Smooth muscle cell (in vitro differentiated cells): ENCODE data around the gene TGFBRAP1. TPM values are rescaled to one million over a fixed set of nuclear protein-coding genes. Genes with fewer than 3 reads are reported as not detected.
A peak's percentile ranks its signal among the peaks of the same experiment; 100 is the strongest.

Experiments used
- DNase-seq: peaks from one replicate; lab custom pipeline; 2025; ENCODE audit not compliant: unreplicated experiment; lab: John Stamatoyannopoulos, UW
- H2AFZ ChIP-seq: fragments of 200-600 bp; sonication (generic); 2 replicates; pipeline ENCODE4 v1.6.0; 2016; ENCODE audit warnings: antibody characterized with exemption, low read depth, mild to moderate bottlenecking
- H3F3A ChIP-seq: fragments of 200-600 bp; sonication (generic); 2 replicates; pipeline ENCODE4 v1.6.0; 2017; ENCODE audit warnings: antibody characterized with exemption, low read depth
- H3K27ac ChIP-seq: fragments of 200-600 bp; sonication (generic); 2 replicates; pipeline ENCODE4 v1.5.1; 2016; ENCODE audit warnings: low read depth, mild to moderate bottlenecking
- H3K27me3 ChIP-seq: fragments of 200-600 bp; sonication (generic); 2 replicates; pipeline ENCODE4 v1.6.1; 2016; ENCODE audit warnings: low read depth, mild to moderate bottlenecking
- H3K36me3 ChIP-seq: fragments of 200-600 bp; sonication (generic); 2 replicates; pipeline ENCODE4 v1.5.1; 2016; ENCODE audit warnings: low read depth
- H3K4me1 ChIP-seq: fragments of 200-600 bp; sonication (generic); 2 replicates; pipeline ENCODE4 v1.5.1; 2016; ENCODE audit warnings: low read depth
- H3K4me2 ChIP-seq: fragments of 200-600 bp; sonication (generic); 2 replicates; pipeline ENCODE4 v1.6.0; 2016; ENCODE audit warnings: mild to moderate bottlenecking
- H3K4me3 ChIP-seq: fragments of 200-600 bp; sonication (generic); 2 replicates; pipeline ENCODE4 v1.5.1; 2016; ENCODE audit warnings: mild to moderate bottlenecking
- H3K79me2 ChIP-seq: fragments of 200-600 bp; sonication (generic); 2 replicates; pipeline ENCODE4 v1.6.0; 2016; ENCODE audit warnings: low read depth, mild to moderate bottlenecking
- H3K9ac ChIP-seq: fragments of 200-600 bp; sonication (generic); 2 replicates; pipeline ENCODE4 v1.6.0; 2016; ENCODE audit warnings: low read depth
- H3K9me3 ChIP-seq: fragments of 200-600 bp; sonication (generic); replicated peaks from 2 replicates; pipeline ENCODE4 v1.5.1; 2016; ENCODE audit warnings: low read depth
- H4K20me1 ChIP-seq: fragments of 200-600 bp; sonication (generic); 2 replicates; pipeline ENCODE4 v1.6.0; 2016; ENCODE audit warnings: low read depth
- WGBS: methylation state at CpG from one replicate; pipeline ENCODE4 v1.1.7; 2016; ENCODE audit warnings: low lambda C conversion rate; 5-methylcytosine and 5-hydroxymethylcytosine counted together
- polyA plus RNA-seq: library from polyadenylated mRNA; unstranded; fragments of >200 nt; fragmentation: Nextera tagmentation; extraction: Ambion mirVana; gene quantifications from 2 replicates; pipeline ENCODE4 v1.2.1, GENCODE V29; 2016
- total RNA-seq: library from RNA; depleted of rRNA; stranded (reverse); fragments of >200 nt; gene quantifications from 2 replicates; pipeline ENCODE4 v1.2.3, GENCODE V29; 2014
- TF ChIP-seq, protein P1 (sequence below): fragments of 200-600 bp; sonication (generic); IDR thresholded peaks from 2 replicates; pipeline ENCODE4 v1.5.1; 2017; ENCODE audit warnings: borderline replicate concordance, mild to moderate bottlenecking, antibody characterized with exemption; ENCODE audit not compliant: insufficient read depth, poor library complexity, severe bottlenecking

The TGFBRAP1 gene
- total and polyA plus RNA-seq, 2 experiments from 2014 or later, result 8.9 to 10.5 TPM

DNA sequence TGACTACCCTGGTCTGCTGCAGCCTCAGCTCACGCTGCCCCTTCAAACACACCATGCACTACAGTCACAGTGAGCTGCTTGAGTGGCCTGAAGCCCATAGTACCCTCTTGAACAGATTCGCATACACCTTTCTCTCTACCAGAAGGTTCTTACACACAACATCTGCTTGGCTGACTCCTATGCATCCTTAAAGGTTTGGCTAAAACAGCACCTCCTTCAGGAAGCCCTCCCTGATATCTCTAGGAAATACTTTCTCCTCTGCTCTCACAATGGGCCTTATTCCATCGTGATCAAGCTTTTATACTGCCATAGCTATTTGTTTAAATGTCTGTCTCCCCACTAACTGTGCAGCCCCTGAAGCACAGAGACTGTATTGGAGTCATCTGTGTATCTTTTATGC is 31.5 kb downstream of the TGFBRAP1 start:
- H3K4me3 ChIP-seq, result no peak overlapping the region
- H2AFZ ChIP-seq, result no peak overlapping the region
- peaks cover 19% of the 10 kb centered on the region for H3K79me2 ChIP-seq
- H3K9ac ChIP-seq, result no peak overlapping the region
- TF ChIP-seq, protein P1, sequence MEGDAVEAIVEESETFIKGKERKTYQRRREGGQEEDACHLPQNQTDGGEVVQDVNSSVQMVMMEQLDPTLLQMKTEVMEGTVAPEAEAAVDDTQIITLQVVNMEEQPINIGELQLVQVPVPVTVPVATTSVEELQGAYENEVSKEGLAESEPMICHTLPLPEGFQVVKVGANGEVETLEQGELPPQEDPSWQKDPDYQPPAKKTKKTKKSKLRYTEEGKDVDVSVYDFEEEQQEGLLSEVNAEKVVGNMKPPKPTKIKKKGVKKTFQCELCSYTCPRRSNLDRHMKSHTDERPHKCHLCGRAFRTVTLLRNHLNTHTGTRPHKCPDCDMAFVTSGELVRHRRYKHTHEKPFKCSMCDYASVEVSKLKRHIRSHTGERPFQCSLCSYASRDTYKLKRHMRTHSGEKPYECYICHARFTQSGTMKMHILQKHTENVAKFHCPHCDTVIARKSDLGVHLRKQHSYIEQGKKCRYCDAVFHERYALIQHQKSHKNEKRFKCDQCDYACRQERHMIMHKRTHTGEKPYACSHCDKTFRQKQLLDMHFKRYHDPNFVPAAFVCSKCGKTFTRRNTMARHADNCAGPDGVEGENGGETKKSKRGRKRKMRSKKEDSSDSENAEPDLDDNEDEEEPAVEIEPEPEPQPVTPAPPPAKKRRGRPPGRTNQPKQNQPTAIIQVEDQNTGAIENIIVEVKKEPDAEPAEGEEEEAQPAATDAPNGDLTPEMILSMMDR, result no peak
- H3K27ac ChIP-seq, result no peak overlapping the region
- H3K4me1 ChIP-seq, result no peaks in the 10 kb centered on the region
- no peaks in the 10 kb centered on the region for H3K9me3 ChIP-seq
- peaks cover 29% of the 10 kb centered on the region for H4K20me1 ChIP-seq
- no peaks in the 10 kb centered on the region for H3K36me3 ChIP-seq
- no peak overlapping the region for H3K4me2 ChIP-seq
- DNase-seq, result no peak
- H3F3A ChIP-seq, result no peaks in the 10 kb centered on the region
- 91% methylated on average over 3 of the region's 3 CpGs for WGBS
- H3K27me3 ChIP-seq, result no peaks in the 10 kb centered on the region

DNA sequence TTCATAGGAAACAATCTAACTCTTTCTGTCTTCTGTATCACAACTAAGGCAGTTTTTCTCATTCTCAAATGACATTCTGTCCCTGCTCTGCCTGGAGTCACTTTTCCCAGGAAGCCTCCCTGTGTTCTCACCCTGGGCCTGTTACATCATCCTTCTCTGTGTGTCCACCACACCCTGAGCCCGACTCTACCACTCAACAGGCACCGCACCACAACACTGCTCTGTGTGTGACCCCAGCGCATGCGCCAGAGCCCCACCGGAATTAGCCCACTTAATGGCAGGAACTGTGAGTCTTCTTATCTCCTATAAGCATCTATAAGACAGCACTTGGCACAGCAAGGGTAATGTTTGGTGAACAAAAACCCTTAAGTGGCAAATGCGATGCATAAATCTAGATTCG is 32.3 kb downstream of the TGFBRAP1 start:
- H2AFZ ChIP-seq, result no peak overlapping the region
- peaks cover 11% of the 10 kb centered on the region for H3K79me2 ChIP-seq
- no peak for DNase-seq
- no peak overlapping the region for H3K9ac ChIP-seq
- H3K36me3 ChIP-seq, result no peaks in the 10 kb centered on the region
- peaks cover 23% of the 10 kb centered on the region for H4K20me1 ChIP-seq
- no peak overlapping the region for H3K4me2 ChIP-seq
- H3K27me3 ChIP-seq, result no peaks in the 10 kb centered on the region
- H3K4me1 ChIP-seq, result no peaks in the 10 kb centered on the region
- 92% methylated on average over 7 of the region's 7 CpGs for WGBS
- TF ChIP-seq, protein P1, result no peak
- H3K9me3 ChIP-seq, result no peaks in the 10 kb centered on the region
- H3K27ac ChIP-seq, result no peak overlapping the region
- no peaks in the 10 kb centered on the region for H3F3A ChIP-seq
- no peak overlapping the region for H3K4me3 ChIP-seq

DNA sequence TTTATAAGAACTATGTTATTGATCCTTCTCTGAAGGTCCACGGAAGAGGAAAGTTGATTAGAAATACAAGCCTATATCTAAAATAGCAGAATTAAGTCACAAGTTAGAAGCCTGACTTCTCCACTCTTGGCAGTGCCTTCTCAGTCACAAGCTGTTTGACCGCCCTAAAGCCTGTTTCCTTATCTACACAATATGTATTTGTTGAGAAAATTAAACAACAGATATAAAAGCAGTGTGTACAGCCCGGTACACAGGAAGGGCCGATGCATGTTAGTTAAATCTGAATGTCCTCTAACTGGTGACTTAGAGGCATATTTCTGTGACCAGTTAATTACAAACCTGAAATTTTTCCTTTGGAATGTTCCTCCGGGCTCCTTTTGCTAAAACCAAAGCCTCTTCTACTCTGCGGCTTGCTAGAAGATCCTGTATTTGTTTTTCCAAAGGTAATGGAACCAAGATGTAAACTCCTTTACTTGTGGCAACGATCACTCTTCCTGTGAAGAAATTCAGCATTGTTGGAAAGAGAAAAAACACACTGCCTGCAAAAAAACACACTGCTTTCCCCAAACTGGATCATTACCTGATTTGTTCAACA is 33.4 kb downstream of the TGFBRAP1 start:
- Histone ChIP-seq H3K27ac (no peak overlapping the region), H3K9me3 (no peaks in the 10 kb centered on the region), H3K79me2 (peaks cover 4% of the 10 kb centered on the region), H3K4me3 (no peak overlapping the region), H3F3A (no peaks in the 10 kb centered on the region), H3K4me2 (no peak overlapping the region), H3K36me3 (no peaks in the 10 kb centered on the region), H3K27me3 (no peaks in the 10 kb centered on the region), H3K9ac (no peak overlapping the region), H3K4me1 (no peaks in the 10 kb centered on the region), H4K20me1 (peaks cover 13% of the 10 kb centered on the region), H2AFZ (no peak overlapping the region)
- no peak for DNase-seq
- TF ChIP-seq, protein P1, result no peak
- WGBS, result 81% methylated on average over 7 of the region's 7 CpGs

DNA sequence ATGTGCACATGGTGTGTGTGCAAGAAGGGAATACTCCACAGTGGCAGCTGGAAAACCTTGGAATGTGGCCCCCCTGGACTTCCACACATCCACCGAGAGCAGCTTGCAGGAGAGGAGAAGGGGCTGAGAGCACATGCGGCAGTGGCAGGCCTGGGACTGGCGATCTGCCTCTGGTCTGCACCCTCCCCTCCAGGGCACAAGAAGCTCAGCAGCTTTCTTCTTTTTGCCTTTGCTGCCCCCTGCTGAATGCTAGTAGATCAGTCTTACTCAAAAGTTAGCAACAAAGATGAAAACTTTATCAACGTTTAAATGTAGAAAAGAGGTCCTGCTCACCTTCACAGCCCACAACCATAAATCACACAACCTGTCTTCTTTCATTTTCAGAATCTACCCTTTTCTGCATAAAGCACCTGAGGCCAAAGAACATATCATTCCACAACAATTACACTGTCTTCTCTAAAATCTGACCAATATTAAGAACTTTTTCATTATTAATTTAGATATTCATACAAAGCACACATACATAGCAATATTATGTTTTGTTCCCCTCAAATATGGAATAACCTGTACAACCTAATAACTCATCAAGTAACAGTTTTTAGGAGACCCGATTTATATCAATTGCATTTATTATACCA is 34.6 kb downstream of the TGFBRAP1 start:
- Histone ChIP-seq H3K4me3 (no peak overlapping the region), H3K36me3 (no peaks in the 10 kb centered on the region), H3F3A (no peaks in the 10 kb centered on the region), H3K4me2 (no peak overlapping the region), H4K20me1 (peaks cover 7% of the 10 kb centered on the region), H3K79me2 (no peaks in the 10 kb centered on the region), H2AFZ (no peak overlapping the region), H3K27me3 (no peaks in the 10 kb centered on the region), H3K9me3 (no peaks in the 10 kb centered on the region), H3K9ac (no peak overlapping the region), H3K27ac (no peak overlapping the region), H3K4me1 (no peaks in the 10 kb centered on the region)
- 40% methylated on average over 5 of the region's 5 CpGs for WGBS
- peak; percentile 6 for DNase-seq
- TF ChIP-seq, protein P1, result peak; percentile 54
